Caco-2 (cell line): ENCODE results near the gene TBX4. TPM values are rescaled to one million over a fixed set of nuclear protein-coding genes. Genes with fewer than 3 reads are reported as not detected.

ENCODE experiments used
- BruUV-seq: library from RNA; stranded (reverse); fragments of 400-500 nt; replicated peaks from 2 replicates; lab custom pipeline; 2021; lab: Mats Ljungman, UMichigan
- CTCF ChIA-PET: fragments of 300-600 bp; sonication (Branson Sonifier 250); formaldehyde crosslinking; loops from one replicate; lab custom pipeline; 2022; ENCODE audit warnings: antibody characterized with exemption; lab: Charles Lee
- POLR2A ChIA-PET: fragments of 300-600 bp; sonication (Branson Sonifier 250); formaldehyde crosslinking; loops from one replicate; lab custom pipeline; 2022; ENCODE audit warnings: antibody characterized with exemption; lab: Charles Lee
- DNase-seq, 2 experiments: peaks; one replicate each; pipeline versions ENCODE4 v3.0.0 to v3.0.0-alpha.2; 2020 to 2022
- H3K27me3 ChIP-seq: replicated peaks from 2 replicates; pipeline ENCODE4 v1.6.0; 2011; ENCODE audit warnings: low read length; ENCODE audit not compliant: control insufficient read depth, insufficient read depth
- H3K36me3 ChIP-seq: 2 replicates; pipeline ENCODE4 v1.5.1; 2011; ENCODE audit warnings: low read length; ENCODE audit not compliant: control insufficient read depth, insufficient read depth
- H3K4me1 ChIP-seq: fragments of 250-450 bp; sonication (Bioruptor Pico); 2 replicates; pipeline ENCODE4 v1.5.1; 2020; ENCODE audit warnings: mild to moderate bottlenecking
- H3K4me3 ChIP-seq: 2 replicates; pipeline ENCODE4 v1.5.1; 2011; ENCODE audit warnings: low read depth, mild to moderate bottlenecking, control low read depth, low read length
- H3K9me3 ChIP-seq: fragments of 250-450 bp; sonication (Bioruptor Pico); 2 replicates; pipeline ENCODE4 v1.5.1; 2020; ENCODE audit warnings: mild to moderate bottlenecking, moderate library complexity
- H3K27ac Mint-ChIP-seq: one replicate; pipeline ENCODE4 v1.8.0; 2022; ENCODE audit warnings: mixed read lengths; ENCODE audit not compliant: unreplicated experiment
- H3K27me3 Mint-ChIP-seq: one replicate; pipeline ENCODE4 v1.8.0; 2022; ENCODE audit warnings: mixed read lengths; ENCODE audit not compliant: insufficient read depth, unreplicated experiment
- H3K36me3 Mint-ChIP-seq: one replicate; pipeline ENCODE4 v1.8.0; 2022; ENCODE audit warnings: mild to moderate bottlenecking, mixed read lengths; ENCODE audit not compliant: insufficient read depth, unreplicated experiment
- H3K4me1 Mint-ChIP-seq: one replicate; pipeline ENCODE4 v1.8.0; 2022; ENCODE audit warnings: low read depth, mixed read lengths; ENCODE audit not compliant: unreplicated experiment
- H3K4me3 Mint-ChIP-seq: one replicate; pipeline ENCODE4 v1.8.0; 2022; ENCODE audit warnings: mild to moderate bottlenecking, moderate library complexity, mixed read lengths; ENCODE audit not compliant: unreplicated experiment
- H3K9me3 Mint-ChIP-seq: one replicate; pipeline ENCODE4 v1.8.0; 2022; ENCODE audit warnings: mixed read lengths; ENCODE audit not compliant: unreplicated experiment
- intact Hi-C: fragments of 100-400 bp; cut with micrococcal nuclease; formaldehyde crosslinking; loops from one replicate; pipeline ENCODE4 v1.10.0; 2022; ENCODE audit not compliant: unreplicated experiment
- total RNA-seq: library from RNA; stranded (reverse); gene quantifications from 2 replicates; pipeline ENCODE4 v1.2.3, GENCODE V29; 2022
- TF ChIP-seq, protein P1 (sequence below), 2 experiments: fragments of 200-600 bp in 1 of 2; IDR thresholded peaks; 1 replicate in 1 of 2; 2 replicates in 1 of 2; pipeline versions ENCODE4 v1.5.1 to v1.8.0; 2011 to 2022; ENCODE audit warnings: antibody characterized with exemption in 1 of 2, control low read depth in 1 of 2, inconsistent platforms in 1 of 2, low read depth in 1 of 2, low read length in 1 of 2, mild to moderate bottlenecking in 1 of 2, moderate library complexity in 1 of 2; ENCODE audit not compliant: insufficient read depth in 1 of 2, severe bottlenecking in 1 of 2, unreplicated experiment in 1 of 2

The TBX4 gene
- total RNA-seq, 1 experiment from 2014 or later = 2.5 TPM

GRCh38 chr17:61412143-61412859, 39.9 kb upstream of the TBX4 start:
- Histone ChIP-seq H3K36me3 (no peaks in the 10 kb centered on the region), H3K9me3 (no peaks in the 10 kb centered on the region), H3K4me3 (peak overlapping the region; percentile 65), H3K27me3 (no peaks in the 10 kb centered on the region), H3K4me1 (peaks cover 8% of the 10 kb centered on the region; the same call in 1 of the 2 replicates)
- intact Hi-C loops = loop anchor here (1.0 to 2.0 kb wide), 5 partner anchors 139 to 425 kb away; no protein-coding TSS in a partner anchor
- Mint-ChIP-seq H3K27me3 (no peaks in the 10 kb centered on the region), H3K27ac (peak overlapping the region; percentile 63), H3K36me3 (peaks cover 11% of the 10 kb centered on the region), H3K9me3 (no peaks in the 10 kb centered on the region), H3K4me3 (peak overlapping the region; percentile 77), H3K4me1 (no peaks in the 10 kb centered on the region)
- ChIA-PET CTCF (interaction anchor here (0.6 to 2.9 kb wide), 21 partner anchors 11 to 440 kb away, joined by 3 to 40 read pairs (median 4); partner anchors contain the start of gene TBX2), POLR2A (interaction anchor here (0.6 to 0.8 kb wide), 2 partner anchors 50 to 82 kb away, joined by 3 to 4 read pairs; no protein-coding TSS in a partner anchor)
- TF ChIP-seq, protein P1, sequence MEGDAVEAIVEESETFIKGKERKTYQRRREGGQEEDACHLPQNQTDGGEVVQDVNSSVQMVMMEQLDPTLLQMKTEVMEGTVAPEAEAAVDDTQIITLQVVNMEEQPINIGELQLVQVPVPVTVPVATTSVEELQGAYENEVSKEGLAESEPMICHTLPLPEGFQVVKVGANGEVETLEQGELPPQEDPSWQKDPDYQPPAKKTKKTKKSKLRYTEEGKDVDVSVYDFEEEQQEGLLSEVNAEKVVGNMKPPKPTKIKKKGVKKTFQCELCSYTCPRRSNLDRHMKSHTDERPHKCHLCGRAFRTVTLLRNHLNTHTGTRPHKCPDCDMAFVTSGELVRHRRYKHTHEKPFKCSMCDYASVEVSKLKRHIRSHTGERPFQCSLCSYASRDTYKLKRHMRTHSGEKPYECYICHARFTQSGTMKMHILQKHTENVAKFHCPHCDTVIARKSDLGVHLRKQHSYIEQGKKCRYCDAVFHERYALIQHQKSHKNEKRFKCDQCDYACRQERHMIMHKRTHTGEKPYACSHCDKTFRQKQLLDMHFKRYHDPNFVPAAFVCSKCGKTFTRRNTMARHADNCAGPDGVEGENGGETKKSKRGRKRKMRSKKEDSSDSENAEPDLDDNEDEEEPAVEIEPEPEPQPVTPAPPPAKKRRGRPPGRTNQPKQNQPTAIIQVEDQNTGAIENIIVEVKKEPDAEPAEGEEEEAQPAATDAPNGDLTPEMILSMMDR (IDR thresholded peaks at IDR 0.05; ENCODE audit: insufficient read depth in 1 of 2, low read depth in 1 of 2, low read length in 1 of 2, severe bottlenecking in 1 of 2, unreplicated experiment in 1 of 2) = peak; percentile 95 to 100
- peak; percentile 83 to 91 for DNase-seq
- no TSS peak for BruUV-seq

GRCh38 chr17:61412860-61413660, 39.2 kb upstream of the TBX4 start:
- Histone ChIP-seq H3K27me3 (no peaks in the 10 kb centered on the region), H3K4me3 (peak overlapping the region; percentile 65), H3K4me1 (peaks cover 13% of the 10 kb centered on the region), H3K36me3 (no peaks in the 10 kb centered on the region), H3K9me3 (no peaks in the 10 kb centered on the region)
- Mint-ChIP-seq H3K4me3 (peak overlapping the region; percentile 77), H3K9me3 (no peaks in the 10 kb centered on the region), H3K36me3 (peaks cover 11% of the 10 kb centered on the region), H3K4me1 (no peaks in the 10 kb centered on the region), H3K27ac (peak overlapping the region; percentile 63), H3K27me3 (no peaks in the 10 kb centered on the region)
- TSS peak; percentile 37 for BruUV-seq
- intact Hi-C loops = loop anchor here (1.0 to 2.0 kb wide), 5 partner anchors 138 to 424 kb away; no protein-coding TSS in a partner anchor
- ChIA-PET POLR2A (interaction anchor here (0.6 kb wide), 1 partner anchor 82 kb away, joined by 4 read pairs; no protein-coding TSS in a partner anchor), CTCF (interaction anchor here (0.5 to 2.9 kb wide), 18 partner anchors 13 to 1250 kb away, joined by 3 to 40 read pairs (median 3); partner anchors contain the start of gene TBX2)
- DNase-seq = peak in 1 of 2 experiments; percentile 45
- TF ChIP-seq, protein P1 (IDR thresholded peaks at IDR 0.05; ENCODE audit: insufficient read depth in 1 of 2, low read depth in 1 of 2, low read length in 1 of 2, severe bottlenecking in 1 of 2, unreplicated experiment in 1 of 2) = no peak

GRCh38 chr17:61413661-61414126, 38.5 kb upstream of the TBX4 start:
- POLR2A ChIA-PET = no interaction called here
- Mint-ChIP-seq H3K27me3 (no peaks in the 10 kb centered on the region), H3K9me3 (peaks cover under 1% of the 10 kb centered on the region), H3K36me3 (peaks cover 11% of the 10 kb centered on the region), H3K4me3 (peak overlapping the region; percentile 77), H3K4me1 (no peaks in the 10 kb centered on the region), H3K27ac (no peak overlapping the region)
- CTCF ChIA-PET = interaction anchor here (0.8 to 2.9 kb wide), 7 partner anchors 13 to 170 kb away, joined by 3 to 40 read pairs (median 3); no protein-coding TSS in a partner anchor
- H3K9me3 ChIP-seq = no peaks in the 10 kb centered on the region
- intact Hi-C loops = loop anchor here (2.0 kb wide), 1 partner anchor 223 kb away; no protein-coding TSS in a partner anchor
- no TSS peak for BruUV-seq
- H3K36me3 ChIP-seq = no peaks in the 10 kb centered on the region
- TF ChIP-seq, protein P1 (IDR thresholded peaks at IDR 0.05; ENCODE audit: insufficient read depth in 1 of 2, low read depth in 1 of 2, low read length in 1 of 2, severe bottlenecking in 1 of 2, unreplicated experiment in 1 of 2) = no peak
- H3K4me1 ChIP-seq = peaks cover 14% of the 10 kb centered on the region
- no peaks in the 10 kb centered on the region for H3K27me3 ChIP-seq
- DNase-seq = no peak
- H3K4me3 ChIP-seq = no peak overlapping the region
